Measurements from ENCODE around the gene PRR20G.

The PRR20G gene

DNA sequence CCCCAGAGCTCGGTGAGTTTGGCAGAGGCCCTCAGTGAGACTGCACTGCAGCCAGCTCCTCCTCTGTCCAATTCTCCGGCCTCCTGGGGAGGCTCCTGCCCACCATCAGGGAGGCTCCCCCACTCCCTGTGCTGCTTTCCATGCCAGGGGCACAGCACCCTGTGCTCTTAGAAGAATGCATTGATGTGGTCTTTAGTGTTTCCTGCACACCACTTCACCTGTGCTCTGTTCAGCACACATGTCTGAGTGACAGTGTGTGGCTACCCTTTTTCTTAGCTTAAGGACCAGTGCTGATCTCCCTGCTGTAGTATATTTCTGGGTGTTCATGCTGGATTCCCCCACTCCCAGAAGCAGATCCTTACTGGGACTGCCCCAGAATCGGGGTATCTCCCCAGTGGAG is 36.2 kb upstream of the PRR20G start:
- no peak for ATAC-seq
- no peak for TF ChIP-seq ARNTL (CRISPR knock-in tag; IDR thresholded peaks at IDR 0.05; ENCODE audit: borderline replicate concordance, low read depth)
- no peak for TF ChIP-seq ZFP30 (CRISPR knock-in tag; IDR thresholded peaks at IDR 0.05)
- TF ChIP-seq CSDC2 (CRISPR knock-in tag; IDR thresholded peaks at IDR 0.05) = no peak
- no peak for TF ChIP-seq ZNF70 (CRISPR knock-in tag; IDR thresholded peaks at IDR 0.05)
- TF ChIP-seq RARB (CRISPR knock-in tag; IDR thresholded peaks at IDR 0.05) = no peak
- TF ChIP-seq ESRRG (CRISPR knock-in tag; IDR thresholded peaks at IDR 0.05) = no peak
- TF ChIP-seq, protein P1, sequence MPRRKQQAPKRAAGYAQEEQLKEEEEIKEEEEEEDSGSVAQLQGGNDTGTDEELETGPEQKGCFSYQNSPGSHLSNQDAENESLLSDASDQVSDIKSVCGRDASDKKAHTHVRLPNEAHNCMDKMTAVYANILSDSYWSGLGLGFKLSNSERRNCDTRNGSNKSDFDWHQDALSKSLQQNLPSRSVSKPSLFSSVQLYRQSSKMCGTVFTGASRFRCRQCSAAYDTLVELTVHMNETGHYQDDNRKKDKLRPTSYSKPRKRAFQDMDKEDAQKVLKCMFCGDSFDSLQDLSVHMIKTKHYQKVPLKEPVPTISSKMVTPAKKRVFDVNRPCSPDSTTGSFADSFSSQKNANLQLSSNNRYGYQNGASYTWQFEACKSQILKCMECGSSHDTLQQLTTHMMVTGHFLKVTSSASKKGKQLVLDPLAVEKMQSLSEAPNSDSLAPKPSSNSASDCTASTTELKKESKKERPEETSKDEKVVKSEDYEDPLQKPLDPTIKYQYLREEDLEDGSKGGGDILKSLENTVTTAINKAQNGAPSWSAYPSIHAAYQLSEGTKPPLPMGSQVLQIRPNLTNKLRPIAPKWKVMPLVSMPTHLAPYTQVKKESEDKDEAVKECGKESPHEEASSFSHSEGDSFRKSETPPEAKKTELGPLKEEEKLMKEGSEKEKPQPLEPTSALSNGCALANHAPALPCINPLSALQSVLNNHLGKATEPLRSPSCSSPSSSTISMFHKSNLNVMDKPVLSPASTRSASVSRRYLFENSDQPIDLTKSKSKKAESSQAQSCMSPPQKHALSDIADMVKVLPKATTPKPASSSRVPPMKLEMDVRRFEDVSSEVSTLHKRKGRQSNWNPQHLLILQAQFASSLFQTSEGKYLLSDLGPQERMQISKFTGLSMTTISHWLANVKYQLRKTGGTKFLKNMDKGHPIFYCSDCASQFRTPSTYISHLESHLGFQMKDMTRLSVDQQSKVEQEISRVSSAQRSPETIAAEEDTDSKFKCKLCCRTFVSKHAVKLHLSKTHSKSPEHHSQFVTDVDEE (CRISPR knock-in tag; IDR thresholded peaks at IDR 0.05) = no peak
- TF ChIP-seq, protein P2, sequence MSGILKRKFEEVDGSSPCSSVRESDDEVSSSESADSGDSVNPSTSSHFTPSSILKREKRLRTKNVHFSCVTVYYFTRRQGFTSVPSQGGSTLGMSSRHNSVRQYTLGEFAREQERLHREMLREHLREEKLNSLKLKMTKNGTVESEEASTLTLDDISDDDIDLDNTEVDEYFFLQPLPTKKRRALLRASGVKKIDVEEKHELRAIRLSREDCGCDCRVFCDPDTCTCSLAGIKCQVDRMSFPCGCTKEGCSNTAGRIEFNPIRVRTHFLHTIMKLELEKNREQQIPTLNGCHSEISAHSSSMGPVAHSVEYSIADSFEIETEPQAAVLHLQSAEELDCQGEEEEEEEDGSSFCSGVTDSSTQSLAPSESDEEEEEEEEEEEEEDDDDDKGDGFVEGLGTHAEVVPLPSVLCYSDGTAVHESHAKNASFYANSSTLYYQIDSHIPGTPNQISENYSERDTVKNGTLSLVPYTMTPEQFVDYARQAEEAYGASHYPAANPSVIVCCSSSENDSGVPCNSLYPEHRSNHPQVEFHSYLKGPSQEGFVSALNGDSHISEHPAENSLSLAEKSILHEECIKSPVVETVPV (CRISPR knock-in tag; IDR thresholded peaks at IDR 0.05) = no peak
- no peak for TF ChIP-seq ISL1 (CRISPR knock-in tag; IDR thresholded peaks at IDR 0.05)
- TF ChIP-seq SNAI2 (CRISPR knock-in tag; IDR thresholded peaks at IDR 0.05) = no peak
- TF ChIP-seq GLIS3 (CRISPR knock-in tag; IDR thresholded peaks at IDR 0.05) = no peak

DNA sequence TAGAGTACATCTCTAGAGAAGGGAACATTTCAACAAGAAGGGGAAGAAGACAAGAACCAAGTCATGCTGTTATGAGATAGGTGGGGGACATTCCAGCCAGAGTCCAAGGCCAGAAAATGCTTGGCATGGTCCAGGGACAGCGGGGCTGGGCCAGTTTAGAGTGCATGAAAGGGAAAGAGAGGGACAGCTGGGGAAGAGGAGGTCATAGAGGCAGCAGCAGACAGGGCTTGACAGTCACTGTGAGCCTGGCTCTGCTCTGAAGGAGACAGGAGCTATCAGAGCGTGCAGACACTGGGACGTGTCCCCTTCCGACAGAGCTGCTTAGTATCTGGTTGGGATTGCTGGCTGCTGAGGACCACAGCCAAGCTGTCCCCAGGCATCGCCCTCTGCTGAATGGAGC is 35.7 kb upstream of the PRR20G start:
- ATAC-seq = no peak
- TF ChIP-seq, protein P3, sequence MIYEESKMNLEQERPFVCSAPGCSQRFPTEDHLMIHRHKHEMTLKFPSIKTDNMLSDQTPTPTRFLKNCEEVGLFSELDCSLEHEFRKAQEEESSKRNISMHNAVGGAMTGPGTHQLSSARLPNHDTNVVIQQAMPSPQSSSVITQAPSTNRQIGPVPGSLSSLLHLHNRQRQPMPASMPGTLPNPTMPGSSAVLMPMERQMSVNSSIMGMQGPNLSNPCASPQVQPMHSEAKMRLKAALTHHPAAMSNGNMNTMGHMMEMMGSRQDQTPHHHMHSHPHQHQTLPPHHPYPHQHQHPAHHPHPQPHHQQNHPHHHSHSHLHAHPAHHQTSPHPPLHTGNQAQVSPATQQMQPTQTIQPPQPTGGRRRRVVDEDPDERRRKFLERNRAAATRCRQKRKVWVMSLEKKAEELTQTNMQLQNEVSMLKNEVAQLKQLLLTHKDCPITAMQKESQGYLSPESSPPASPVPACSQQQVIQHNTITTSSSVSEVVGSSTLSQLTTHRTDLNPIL (CRISPR knock-in tag; IDR thresholded peaks at IDR 0.05; ENCODE audit: low read depth) = no peak
- no peak for TF ChIP-seq ZC3H10 (CRISPR knock-in tag; IDR thresholded peaks at IDR 0.05)
- TF ChIP-seq, protein P4, sequence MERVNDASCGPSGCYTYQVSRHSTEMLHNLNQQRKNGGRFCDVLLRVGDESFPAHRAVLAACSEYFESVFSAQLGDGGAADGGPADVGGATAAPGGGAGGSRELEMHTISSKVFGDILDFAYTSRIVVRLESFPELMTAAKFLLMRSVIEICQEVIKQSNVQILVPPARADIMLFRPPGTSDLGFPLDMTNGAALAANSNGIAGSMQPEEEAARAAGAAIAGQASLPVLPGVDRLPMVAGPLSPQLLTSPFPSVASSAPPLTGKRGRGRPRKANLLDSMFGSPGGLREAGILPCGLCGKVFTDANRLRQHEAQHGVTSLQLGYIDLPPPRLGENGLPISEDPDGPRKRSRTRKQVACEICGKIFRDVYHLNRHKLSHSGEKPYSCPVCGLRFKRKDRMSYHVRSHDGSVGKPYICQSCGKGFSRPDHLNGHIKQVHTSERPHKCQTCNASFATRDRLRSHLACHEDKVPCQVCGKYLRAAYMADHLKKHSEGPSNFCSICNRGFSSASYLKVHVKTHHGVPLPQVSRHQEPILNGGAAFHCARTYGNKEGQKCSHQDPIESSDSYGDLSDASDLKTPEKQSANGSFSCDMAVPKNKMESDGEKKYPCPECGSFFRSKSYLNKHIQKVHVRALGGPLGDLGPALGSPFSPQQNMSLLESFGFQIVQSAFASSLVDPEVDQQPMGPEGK (CRISPR knock-in tag; IDR thresholded peaks at IDR 0.05; ENCODE audit: borderline replicate concordance) = no peak
- TF ChIP-seq ESRRG (CRISPR knock-in tag; IDR thresholded peaks at IDR 0.05) = no peak
- TF ChIP-seq GLIS3 (CRISPR knock-in tag; IDR thresholded peaks at IDR 0.05) = no peak
- no peak for TF ChIP-seq BACH2 (CRISPR knock-in tag; IDR thresholded peaks at IDR 0.05; ENCODE audit: borderline replicate concordance)
- TF ChIP-seq ARNTL (CRISPR knock-in tag; IDR thresholded peaks at IDR 0.05; ENCODE audit: borderline replicate concordance, low read depth) = no peak
- TF ChIP-seq ZNF565 (CRISPR knock-in tag; conservative IDR thresholded peaks at IDR 0.05; ENCODE audit: low read depth) = no peak
- TF ChIP-seq, protein P5, sequence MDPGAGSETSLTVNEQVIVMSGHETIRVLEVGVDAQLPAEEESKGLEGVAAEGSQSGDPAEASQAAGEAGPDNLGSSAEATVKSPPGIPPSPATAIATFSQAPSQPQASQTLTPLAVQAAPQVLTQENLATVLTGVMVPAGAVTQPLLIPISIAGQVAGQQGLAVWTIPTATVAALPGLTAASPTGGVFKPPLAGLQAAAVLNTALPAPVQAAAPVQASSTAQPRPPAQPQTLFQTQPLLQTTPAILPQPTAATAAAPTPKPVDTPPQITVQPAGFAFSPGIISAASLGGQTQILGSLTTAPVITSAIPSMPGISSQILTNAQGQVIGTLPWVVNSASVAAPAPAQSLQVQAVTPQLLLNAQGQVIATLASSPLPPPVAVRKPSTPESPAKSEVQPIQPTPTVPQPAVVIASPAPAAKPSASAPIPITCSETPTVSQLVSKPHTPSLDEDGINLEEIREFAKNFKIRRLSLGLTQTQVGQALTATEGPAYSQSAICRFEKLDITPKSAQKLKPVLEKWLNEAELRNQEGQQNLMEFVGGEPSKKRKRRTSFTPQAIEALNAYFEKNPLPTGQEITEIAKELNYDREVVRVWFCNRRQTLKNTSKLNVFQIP (CRISPR knock-in tag; IDR thresholded peaks at IDR 0.05; ENCODE audit: borderline replicate concordance, low read depth) = no peak
- TF ChIP-seq ZFP3 (CRISPR knock-in tag; IDR thresholded peaks at IDR 0.05) = no peak
- TF ChIP-seq ZFP30 (CRISPR knock-in tag; IDR thresholded peaks at IDR 0.05) = no peak
- no peak for TF ChIP-seq CSDC2 (CRISPR knock-in tag; IDR thresholded peaks at IDR 0.05)
- no peak for TF ChIP-seq TOX (CRISPR knock-in tag; IDR thresholded peaks at IDR 0.05; ENCODE audit: borderline replicate concordance)
- no peak for TF ChIP-seq TCF4 (CRISPR knock-in tag; IDR thresholded peaks at IDR 0.05; ENCODE audit: borderline replicate concordance)
- no peak for TF ChIP-seq RARB (CRISPR knock-in tag; IDR thresholded peaks at IDR 0.05)
- TF ChIP-seq ZNF70 (CRISPR knock-in tag; IDR thresholded peaks at IDR 0.05) = no peak

DNA sequence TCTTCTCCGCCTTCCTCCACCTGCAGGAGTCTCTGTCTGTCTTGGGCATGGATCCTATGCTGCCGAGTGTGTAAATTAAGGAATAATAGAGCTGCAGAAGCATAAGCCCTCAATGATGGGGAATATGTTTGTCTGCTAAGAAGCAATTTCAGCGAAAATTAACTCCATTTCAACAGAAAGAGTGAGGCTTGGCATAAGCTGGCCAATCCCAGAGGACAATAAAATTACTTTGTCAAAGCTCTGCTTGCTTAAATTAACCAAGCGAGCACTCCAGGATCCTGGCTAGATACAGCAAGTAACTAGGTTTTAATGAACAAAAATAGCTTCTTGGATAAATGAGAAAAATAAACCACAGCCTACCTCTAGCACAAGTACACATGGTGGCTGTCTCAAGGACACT is 33.5 kb upstream of the PRR20G start:
- no peak for TF ChIP-seq CSDC2 (CRISPR knock-in tag; IDR thresholded peaks at IDR 0.05)
- no peak for TF ChIP-seq ISL1 (CRISPR knock-in tag; IDR thresholded peaks at IDR 0.05)
- no peak for TF ChIP-seq ARNTL (CRISPR knock-in tag; IDR thresholded peaks at IDR 0.05; ENCODE audit: borderline replicate concordance, low read depth)
- TF ChIP-seq ZFP3 (CRISPR knock-in tag; IDR thresholded peaks at IDR 0.05) = no peak
- TF ChIP-seq, protein P1 (CRISPR knock-in tag; IDR thresholded peaks at IDR 0.05) = no peak
- no peak for TF ChIP-seq PPARA (CRISPR knock-in tag; IDR thresholded peaks at IDR 0.05; ENCODE audit: borderline replicate concordance)
- TF ChIP-seq, protein P5 (CRISPR knock-in tag; IDR thresholded peaks at IDR 0.05; ENCODE audit: borderline replicate concordance, low read depth) = no peak
- ATAC-seq = no peak

Measured in SK-N-SH treated with all-trans-retinoic acid at 6 μM for 48 hours (cell line).